ENCODE measurements around the gene FBXO15.

Gene FBXO15

DNA sequence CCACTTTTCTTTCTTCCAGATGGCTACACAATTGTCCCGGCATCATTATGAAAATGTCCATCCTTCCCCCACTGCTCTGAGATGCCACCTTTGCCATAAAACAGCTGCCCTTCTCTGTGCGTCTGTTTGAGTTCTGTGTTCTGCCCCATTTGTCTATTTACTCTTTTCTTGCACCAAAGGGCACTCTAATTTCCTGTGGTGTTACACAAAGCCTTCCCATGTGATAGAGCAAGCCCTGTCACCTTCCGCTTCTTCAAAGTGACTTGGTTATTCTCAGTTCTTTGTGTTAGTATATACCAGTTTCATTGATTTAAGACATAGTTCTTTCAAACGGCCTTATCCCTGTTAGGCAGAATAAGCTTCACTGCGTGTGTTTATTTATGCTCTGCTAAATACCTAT is 84.1 kb downstream of the FBXO15 start:
- Histone ChIP-seq H3K23ac (ENCODE audit: low read length in 2 of 2) (no peak overlapping the region), H3K4ac (ENCODE audit: low read depth in 1 of 2, low read length in 2 of 2) (no peak overlapping the region), H3K18ac (ENCODE audit: low read depth in 1 of 2, low read length in 2 of 2) (no peak overlapping the region), H2AFZ (ENCODE audit: low read depth, low read length) (no peak overlapping the region), H3K14ac (ENCODE audit: low read length in 2 of 2) (no peak overlapping the region), H3K79me1 (replicated peaks; ENCODE audit: low read length, poor library complexity, severe bottlenecking) (no peaks in the 10 kb centered on the region), H3K9ac (ENCODE audit: low read length) (no peak overlapping the region), H4K91ac (ENCODE audit: low read length) (no peak overlapping the region), H3K27me3 (ENCODE audit: control insufficient read depth in 1 of 2, insufficient read depth in 1 of 2, low read length in 2 of 2) (peaks cover 0 to 5% of the 10 kb centered on the region in 2 experiments), H3K4me1 (ENCODE audit: control insufficient read depth, insufficient read depth, low read depth, low read length) (no peaks in the 10 kb centered on the region), H4K8ac (ENCODE audit: low read length) (no peak overlapping the region), H2BK12ac (ENCODE audit: low read length in 2 of 2) (no peak overlapping the region), H3K4me3 (ENCODE audit: insufficient read depth in 1 of 2, low read depth in 1 of 2, low read length in 2 of 2) (no peak overlapping the region), H2BK5ac (ENCODE audit: low read depth, low read length, poor library complexity, severe bottlenecking) (no peak overlapping the region), H2BK15ac (ENCODE audit: low read depth, poor library complexity, severe bottlenecking) (no peak overlapping the region), H3K36me3 (ENCODE audit: control insufficient read depth in 1 of 2, insufficient read depth in 2 of 2, low read depth in 1 of 2, low read length in 2 of 2) (no peaks in the 10 kb centered on the region), H3K9me3 (ENCODE audit: control insufficient read depth, low read length) (no peaks in the 10 kb centered on the region), H2BK120ac (ENCODE audit: low read depth, low read length) (no peak overlapping the region), H3K4me2 (ENCODE audit: low read length, poor library complexity, severe bottlenecking) (no peak overlapping the region), H3K27ac (ENCODE audit: low read length, poor library complexity, severe bottlenecking) (no peak overlapping the region), H2AK5ac (ENCODE audit: low read length, severe bottlenecking) (no peak overlapping the region)
- no peak for DNase-seq
- WGBS = 69% methylated on average over 5 of the region's 5 CpGs

DNA sequence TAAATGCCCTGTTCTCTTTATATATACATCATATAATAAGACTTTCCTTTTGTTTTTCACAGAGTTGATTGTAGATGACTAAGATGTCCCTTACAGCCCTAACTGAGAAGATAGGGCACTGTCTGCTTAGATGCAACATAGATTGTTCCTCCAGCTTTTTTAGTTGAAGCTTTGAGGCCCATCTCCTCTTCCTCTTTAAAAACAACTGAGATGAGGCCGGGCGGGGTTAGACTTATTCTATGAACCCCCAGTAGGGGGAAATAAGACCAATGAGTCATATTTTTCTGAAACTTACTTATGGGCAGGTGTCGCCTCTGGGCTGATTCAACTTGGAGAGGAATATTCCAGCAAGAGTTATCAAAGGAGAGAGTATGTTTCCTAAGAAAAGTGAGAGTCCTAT is 84.6 kb downstream of the FBXO15 start:
- no peak overlapping the region for H3K4me3 ChIP-seq (ENCODE audit: insufficient read depth in 1 of 2, low read depth in 1 of 2, low read length in 2 of 2)
- no peak overlapping the region for H3K4ac ChIP-seq (ENCODE audit: low read depth in 1 of 2, low read length in 2 of 2)
- no peak overlapping the region for H3K4me2 ChIP-seq (ENCODE audit: low read length, poor library complexity, severe bottlenecking)
- no peaks in the 10 kb centered on the region for H3K9me3 ChIP-seq (ENCODE audit: control insufficient read depth, low read length)
- H2BK120ac ChIP-seq (ENCODE audit: low read depth, low read length) = no peak overlapping the region
- no peak overlapping the region for H3K23ac ChIP-seq (ENCODE audit: low read length in 2 of 2)
- 75% methylated on average over 3 of the region's 3 CpGs for WGBS
- H2AFZ ChIP-seq (ENCODE audit: low read depth, low read length) = no peak overlapping the region
- H4K91ac ChIP-seq (ENCODE audit: low read length) = no peak overlapping the region
- peaks cover 0 to 5% of the 10 kb centered on the region in 2 experiments for H3K27me3 ChIP-seq (ENCODE audit: control insufficient read depth in 1 of 2, insufficient read depth in 1 of 2, low read length in 2 of 2)
- H2BK5ac ChIP-seq (ENCODE audit: low read depth, low read length, poor library complexity, severe bottlenecking) = no peak overlapping the region
- H3K18ac ChIP-seq (ENCODE audit: low read depth in 1 of 2, low read length in 2 of 2) = no peak overlapping the region
- H3K27ac ChIP-seq (ENCODE audit: low read length, poor library complexity, severe bottlenecking) = no peak overlapping the region
- no peaks in the 10 kb centered on the region for H3K4me1 ChIP-seq (ENCODE audit: control insufficient read depth, insufficient read depth, low read depth, low read length)
- no peak overlapping the region for H2BK12ac ChIP-seq (ENCODE audit: low read length in 2 of 2)
- no peak overlapping the region for H2AK5ac ChIP-seq (ENCODE audit: low read length, severe bottlenecking)
- H2BK15ac ChIP-seq (ENCODE audit: low read depth, poor library complexity, severe bottlenecking) = no peak overlapping the region
- DNase-seq = no peak
- no peak overlapping the region for H3K14ac ChIP-seq (ENCODE audit: low read length in 2 of 2)
- H3K9ac ChIP-seq (ENCODE audit: low read length) = no peak overlapping the region
- no peaks in the 10 kb centered on the region for H3K36me3 ChIP-seq (ENCODE audit: control insufficient read depth in 1 of 2, insufficient read depth in 2 of 2, low read depth in 1 of 2, low read length in 2 of 2)
- no peaks in the 10 kb centered on the region for H3K79me1 ChIP-seq (replicated peaks; ENCODE audit: low read length, poor library complexity, severe bottlenecking)
- no peak overlapping the region for H4K8ac ChIP-seq (ENCODE audit: low read length)

DNA sequence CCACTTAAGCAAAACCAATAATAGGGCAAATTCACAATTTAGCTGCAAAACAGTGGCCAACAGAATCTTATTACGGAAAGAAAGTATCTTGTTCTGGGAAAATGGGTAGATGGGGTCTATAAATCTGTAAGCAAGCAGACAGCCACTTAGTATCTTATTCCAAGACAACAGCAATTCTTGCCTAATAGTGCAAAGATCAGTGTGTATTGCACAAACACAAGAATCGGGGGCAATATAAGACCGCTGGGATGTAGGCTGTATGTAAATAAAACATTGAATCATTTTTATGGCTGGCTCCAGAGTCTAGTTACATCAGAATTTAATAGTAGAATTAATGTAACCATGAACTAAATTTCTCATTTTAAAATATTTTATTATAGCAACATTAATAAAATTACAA is 85.6 kb downstream of the FBXO15 start:
- no peak overlapping the region for H3K4me2 ChIP-seq (ENCODE audit: low read length, poor library complexity, severe bottlenecking)
- H2BK120ac ChIP-seq (ENCODE audit: low read depth, low read length) = no peak overlapping the region
- H3K9me3 ChIP-seq (ENCODE audit: control insufficient read depth, low read length) = no peaks in the 10 kb centered on the region
- no peak overlapping the region for H3K4ac ChIP-seq (ENCODE audit: low read depth in 1 of 2, low read length in 2 of 2)
- no peak overlapping the region for H2BK15ac ChIP-seq (ENCODE audit: low read depth, poor library complexity, severe bottlenecking)
- H3K4me1 ChIP-seq (ENCODE audit: control insufficient read depth, insufficient read depth, low read depth, low read length) = no peaks in the 10 kb centered on the region
- DNase-seq = no peak
- H2BK5ac ChIP-seq (ENCODE audit: low read depth, low read length, poor library complexity, severe bottlenecking) = no peak overlapping the region
- no peak overlapping the region for H3K27ac ChIP-seq (ENCODE audit: low read length, poor library complexity, severe bottlenecking)
- H3K4me3 ChIP-seq (ENCODE audit: insufficient read depth in 1 of 2, low read depth in 1 of 2, low read length in 2 of 2) = no peak overlapping the region
- H3K18ac ChIP-seq (ENCODE audit: low read depth in 1 of 2, low read length in 2 of 2) = no peak overlapping the region
- no peaks in the 10 kb centered on the region for H3K36me3 ChIP-seq (ENCODE audit: control insufficient read depth in 1 of 2, insufficient read depth in 2 of 2, low read depth in 1 of 2, low read length in 2 of 2)
- no peak overlapping the region for H4K8ac ChIP-seq (ENCODE audit: low read length)
- H3K79me1 ChIP-seq (replicated peaks; ENCODE audit: low read length, poor library complexity, severe bottlenecking) = no peaks in the 10 kb centered on the region
- no peak overlapping the region for H3K9ac ChIP-seq (ENCODE audit: low read length)
- H2AK5ac ChIP-seq (ENCODE audit: low read length, severe bottlenecking) = no peak overlapping the region
- H3K14ac ChIP-seq (ENCODE audit: low read length in 2 of 2) = no peak overlapping the region
- no CpG with 5 or more reads among the region's 3 CpGs for WGBS
- no peak overlapping the region for H4K91ac ChIP-seq (ENCODE audit: low read length)
- no peak overlapping the region for H3K23ac ChIP-seq (ENCODE audit: low read length in 2 of 2)
- H3K27me3 ChIP-seq (ENCODE audit: control insufficient read depth in 1 of 2, insufficient read depth in 1 of 2, low read length in 2 of 2) = peaks cover 0 to 5% of the 10 kb centered on the region in 2 experiments
- no peak overlapping the region for H2AFZ ChIP-seq (ENCODE audit: low read depth, low read length)
- no peak overlapping the region for H2BK12ac ChIP-seq (ENCODE audit: low read length in 2 of 2)

DNA sequence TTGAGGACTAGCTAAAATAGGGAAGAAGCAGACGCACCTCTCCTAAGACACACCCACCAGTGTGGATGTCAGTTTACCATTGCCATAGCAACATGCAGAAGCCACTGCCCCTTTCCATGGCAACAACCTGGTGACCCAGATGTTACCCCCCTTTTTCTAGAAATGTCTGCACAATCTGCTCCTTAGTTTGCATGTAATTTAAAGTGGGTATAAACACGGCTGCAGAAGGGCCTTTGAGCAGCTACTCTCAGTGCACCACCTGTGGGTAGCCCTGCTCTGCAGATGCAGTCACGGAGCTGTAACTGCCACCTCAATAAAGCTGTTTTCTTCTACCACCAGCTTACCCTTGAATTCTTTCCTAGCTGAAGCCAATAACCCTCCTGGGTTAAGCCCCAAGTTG is 87.1 kb downstream of the FBXO15 start:
- H3K18ac ChIP-seq (ENCODE audit: low read depth in 1 of 2, low read length in 2 of 2) = no peak overlapping the region
- H3K23ac ChIP-seq (ENCODE audit: low read length in 2 of 2) = no peak overlapping the region
- no peak overlapping the region for H2BK5ac ChIP-seq (ENCODE audit: low read depth, low read length, poor library complexity, severe bottlenecking)
- H3K4me3 ChIP-seq (ENCODE audit: insufficient read depth in 1 of 2, low read depth in 1 of 2, low read length in 2 of 2) = no peak overlapping the region
- no peak overlapping the region for H2BK120ac ChIP-seq (ENCODE audit: low read depth, low read length)
- peaks cover 0 to 5% of the 10 kb centered on the region in 2 experiments for H3K27me3 ChIP-seq (ENCODE audit: control insufficient read depth in 1 of 2, insufficient read depth in 1 of 2, low read length in 2 of 2)
- no peak overlapping the region for H3K4ac ChIP-seq (ENCODE audit: low read depth in 1 of 2, low read length in 2 of 2)
- no peak overlapping the region for H3K4me2 ChIP-seq (ENCODE audit: low read length, poor library complexity, severe bottlenecking)
- no peak overlapping the region for H2BK12ac ChIP-seq (ENCODE audit: low read length in 2 of 2)
- no peaks in the 10 kb centered on the region for H3K36me3 ChIP-seq (ENCODE audit: control insufficient read depth in 1 of 2, insufficient read depth in 2 of 2, low read depth in 1 of 2, low read length in 2 of 2)
- WGBS = 90% methylated on average over 3 of the region's 3 CpGs
- no peak overlapping the region for H4K8ac ChIP-seq (ENCODE audit: low read length)
- H2AK5ac ChIP-seq (ENCODE audit: low read length, severe bottlenecking) = no peak overlapping the region
- H3K14ac ChIP-seq (ENCODE audit: low read length in 2 of 2) = no peak overlapping the region
- no peaks in the 10 kb centered on the region for H3K79me1 ChIP-seq (replicated peaks; ENCODE audit: low read length, poor library complexity, severe bottlenecking)
- no peak overlapping the region for H2AFZ ChIP-seq (ENCODE audit: low read depth, low read length)
- H3K27ac ChIP-seq (ENCODE audit: low read length, poor library complexity, severe bottlenecking) = no peak overlapping the region
- DNase-seq = no peak
- H2BK15ac ChIP-seq (ENCODE audit: low read depth, poor library complexity, severe bottlenecking) = no peak overlapping the region
- no peak overlapping the region for H4K91ac ChIP-seq (ENCODE audit: low read length)
- H3K9me3 ChIP-seq (ENCODE audit: control insufficient read depth, low read length) = no peaks in the 10 kb centered on the region
- no peak overlapping the region for H3K9ac ChIP-seq (ENCODE audit: low read length)
- H3K4me1 ChIP-seq (ENCODE audit: control insufficient read depth, insufficient read depth, low read depth, low read length) = no peaks in the 10 kb centered on the region
